Activated CD8-positive, alpha-beta memory T cell treated with anti-CD3 and anti-CD28 coated beads, Interleukin-2, amount 50 U/mL, for 24 hours (primary cell): ENCODE results near the gene KCNG2.

ENCODE experiments used
- DNase-seq: peaks from one replicate; pipeline ENCODE4 v3.0.0-alpha.2; 2020; ENCODE audit errors: extremely low read depth

Gene KCNG2

DNA sequence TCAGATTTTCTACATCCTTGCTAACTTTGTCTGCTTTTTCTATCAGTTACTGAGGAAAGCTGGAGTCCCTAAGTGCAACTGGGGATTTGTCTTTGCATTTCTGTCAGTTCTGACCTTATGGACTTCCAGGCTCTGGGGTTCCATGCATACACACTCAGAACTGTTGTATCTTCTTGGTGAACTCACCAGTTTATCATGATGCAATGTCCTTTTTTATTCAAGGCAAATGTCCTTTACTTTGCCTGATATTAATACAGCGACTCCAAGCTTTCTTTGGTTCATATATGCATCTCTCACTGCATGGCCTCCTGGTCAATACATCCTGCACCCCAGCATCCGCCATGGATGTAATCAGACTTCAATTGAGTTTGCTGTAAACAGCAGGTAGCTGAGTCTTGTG lies 109.0 kb downstream of the KCNG2 start:
- no peak for DNase-seq

DNA sequence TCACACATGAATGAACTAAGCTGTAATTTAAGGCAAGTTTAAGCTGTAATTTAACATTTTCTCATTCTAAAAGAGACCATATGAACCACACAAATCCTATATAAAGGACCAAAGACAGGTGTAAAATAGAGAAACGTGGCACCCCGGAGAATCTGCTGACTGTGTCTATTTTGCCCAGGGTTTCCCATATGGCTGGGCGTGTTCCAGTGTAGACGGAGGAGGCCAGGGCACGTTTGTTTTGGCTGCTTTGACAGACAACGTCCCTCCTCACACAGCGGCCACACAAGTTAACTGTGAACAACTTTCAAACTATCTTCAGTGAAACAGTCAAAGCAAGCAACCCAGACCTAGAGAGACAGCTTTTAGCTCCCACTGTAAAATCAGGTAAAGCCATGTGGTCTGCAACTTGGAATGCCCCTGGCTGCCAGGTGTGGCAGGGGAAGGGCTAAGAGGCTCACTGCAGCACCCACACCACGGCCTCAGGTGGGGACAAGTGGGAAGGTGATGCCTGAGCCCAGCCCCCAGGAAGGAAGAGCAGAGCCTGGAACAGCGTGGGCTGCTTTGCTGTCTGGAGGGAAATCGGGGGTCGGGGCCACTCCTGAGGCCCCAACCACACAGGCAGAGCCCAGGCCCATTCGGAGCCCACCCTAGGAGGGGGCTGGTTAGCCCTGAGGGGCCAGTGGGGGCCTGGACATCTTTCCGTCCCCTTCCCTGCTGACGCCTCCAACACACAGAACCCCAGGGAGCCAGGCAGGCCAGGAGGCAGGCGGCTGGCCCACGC lies 113.0 kb downstream of the KCNG2 start:
- DNase-seq, result no peak

DNA sequence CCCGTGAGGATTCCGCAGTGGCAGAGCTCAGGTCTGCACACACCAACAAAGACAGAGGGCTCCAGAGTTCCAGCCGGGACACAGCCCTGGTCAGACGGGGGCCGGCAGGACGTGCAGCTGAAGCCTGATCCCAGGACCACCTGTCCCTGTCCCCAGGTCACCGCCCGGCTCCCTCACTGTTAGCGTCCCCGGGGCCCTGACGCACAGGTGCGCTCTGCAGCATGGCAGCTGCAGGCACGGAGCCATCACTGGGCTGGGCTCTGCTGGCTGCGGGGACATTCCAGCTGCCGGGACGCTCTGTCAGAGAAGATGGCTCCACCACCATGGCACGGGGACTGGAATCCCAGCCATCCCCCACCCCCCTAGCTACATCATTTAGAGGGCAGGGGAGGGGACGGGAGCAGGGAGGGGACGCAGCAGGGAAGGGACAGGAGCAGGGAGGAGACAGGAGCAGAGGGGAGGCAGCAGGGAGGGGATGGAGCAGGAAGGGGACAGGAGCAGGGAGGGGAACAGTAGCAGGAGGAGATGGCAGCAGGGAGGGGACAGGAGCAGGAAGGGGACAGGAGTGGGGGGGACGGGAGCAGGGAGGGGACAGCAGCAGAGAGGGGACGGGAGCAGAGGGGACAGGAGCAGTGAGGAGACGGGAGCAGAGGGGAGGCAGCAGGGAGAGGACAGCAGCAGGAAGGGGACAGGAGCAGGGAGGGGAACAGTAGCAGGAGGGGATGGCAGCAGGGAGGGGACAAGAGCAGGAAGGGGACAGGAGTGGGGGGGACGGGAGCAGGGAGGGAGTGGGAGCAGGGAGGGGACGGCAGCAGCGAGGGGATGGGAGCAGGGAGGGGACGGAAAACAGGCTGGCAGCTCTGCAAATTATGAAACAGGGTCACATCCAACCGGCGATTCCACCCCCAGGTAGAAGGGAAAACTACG lies 113.9 kb downstream of the KCNG2 start:
- DNase-seq, result no peak

DNA sequence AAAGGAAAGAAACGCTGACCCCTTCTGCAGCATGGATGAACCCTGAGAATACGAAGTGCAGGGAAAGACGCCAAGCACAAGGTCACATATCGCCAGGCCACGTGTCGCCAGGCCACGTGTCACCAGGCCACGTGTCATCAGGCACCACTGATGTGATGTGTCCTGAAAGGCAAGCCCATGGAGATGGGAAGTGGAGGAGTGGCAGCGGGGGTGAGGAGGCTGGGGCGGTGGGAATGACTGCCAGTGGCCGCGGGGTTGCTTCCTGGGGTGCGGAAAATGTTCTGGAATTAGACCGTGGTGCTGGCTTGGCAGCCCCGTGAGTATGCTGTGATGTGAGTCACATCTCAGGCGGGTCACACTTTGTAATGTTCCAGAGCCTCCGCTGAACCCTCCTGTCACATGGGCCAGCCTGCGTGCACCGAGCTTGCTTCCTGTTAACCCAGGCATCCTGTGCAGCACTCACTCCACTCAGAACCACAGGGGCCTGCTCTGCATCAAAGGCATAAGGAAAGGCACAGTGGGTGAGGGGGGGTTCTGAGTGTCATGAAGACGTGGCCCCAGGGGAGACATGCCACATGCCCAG lies 114.8 kb downstream of the KCNG2 start:
- no peak for DNase-seq

DNA sequence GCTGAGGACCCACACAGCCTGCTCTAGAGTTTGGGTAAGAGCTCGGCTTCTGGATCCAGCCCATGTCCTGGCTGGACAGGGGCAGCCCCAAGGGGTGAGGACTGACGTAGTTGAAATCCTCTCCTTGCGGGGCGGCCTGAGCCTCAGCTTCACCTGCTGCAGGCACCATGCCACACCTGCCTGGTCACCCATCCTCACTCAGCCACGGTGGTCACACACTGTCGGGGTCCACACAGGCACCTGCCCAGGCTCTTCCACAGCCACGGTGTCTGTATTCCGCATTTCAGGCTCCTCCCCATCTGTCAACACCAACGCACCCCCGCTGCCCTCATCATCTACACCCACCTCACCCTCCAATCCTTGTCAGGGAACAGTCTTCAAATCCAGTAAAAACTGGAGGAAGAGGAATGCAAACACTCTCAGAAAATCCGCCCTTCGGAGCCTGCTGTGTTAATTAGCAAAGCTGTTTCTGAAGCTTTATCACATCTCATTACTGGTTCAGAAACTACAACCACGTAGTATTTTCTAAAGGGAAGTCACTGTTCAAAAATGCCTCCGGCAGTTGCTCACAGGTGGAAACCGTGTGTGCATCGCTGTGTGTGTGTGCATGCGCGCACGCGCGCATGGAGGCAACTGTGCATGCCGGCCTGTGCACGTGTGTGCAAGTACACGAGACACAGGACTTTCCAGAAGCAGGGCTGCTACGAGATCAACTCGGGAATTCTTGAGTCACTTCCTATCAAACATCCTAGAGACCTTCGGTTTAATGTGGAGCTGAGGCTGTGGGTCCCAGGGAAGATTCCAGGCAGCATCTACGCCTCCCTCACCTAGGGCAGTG lies 115.5 kb downstream of the KCNG2 start:
- DNase-seq, result no peak

DNA sequence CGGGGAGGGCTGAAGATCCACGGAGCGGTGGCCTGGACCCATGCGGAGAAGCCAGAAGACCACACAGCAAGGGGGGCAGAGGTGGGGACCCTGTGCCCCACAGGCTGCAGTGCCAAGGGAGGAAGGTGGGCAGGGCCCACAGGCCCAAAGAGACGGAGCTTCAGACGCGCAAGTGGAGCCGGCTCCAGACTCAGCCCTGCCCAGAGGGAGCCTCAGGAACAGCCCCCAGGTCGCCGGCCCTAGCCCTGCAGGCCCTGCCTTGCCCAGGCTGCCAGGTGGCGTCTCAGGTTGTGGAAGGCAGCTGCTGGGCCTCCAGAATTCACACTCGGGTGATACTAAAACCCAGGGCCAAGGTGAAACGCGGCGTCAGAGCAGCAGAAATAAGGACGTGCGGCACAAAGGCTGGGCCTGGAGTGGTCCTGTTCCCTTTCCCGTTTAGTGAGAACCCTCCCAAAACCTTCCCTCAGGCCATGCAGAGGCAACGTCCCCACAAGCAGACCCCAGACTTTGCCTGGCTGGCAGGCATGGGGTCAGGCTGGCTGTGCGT lies 116.9 kb downstream of the KCNG2 start:
- no peak for DNase-seq

GRCh38 chr18:79915161-79916127 lies 117.7 kb downstream of the KCNG2 start:
- no peak for DNase-seq

- DNase-seq, result no peak
These were observed 118.4 kb downstream of the KCNG2 start for GRCh38 chr18:79916128-79916494.

GRCh38 chr18:79916546-79917168 lies 118.9 kb downstream of the KCNG2 start:
- no peak for DNase-seq

- no peak for DNase-seq
These were observed 119.6 kb downstream of the KCNG2 start for GRCh38 chr18:79917169-79917852.

- DNase-seq, result no peak
These were observed 120.3 kb downstream of the KCNG2 start for GRCh38 chr18:79917853-79918614.

- no peak for DNase-seq
These were observed 120.9 kb downstream of the KCNG2 start for GRCh38 chr18:79918615-79919011.

- DNase-seq, result no peak
These were observed 121.4 kb downstream of the KCNG2 start for GRCh38 chr18:79919089-79919488.

- no peak for DNase-seq
These were observed 124.5 kb downstream of the KCNG2 start for GRCh38 chr18:79921984-79922965.

GRCh38 chr18:79922971-79923411 lies 125.3 kb downstream of the KCNG2 start:
- no peak for DNase-seq

GRCh38 chr18:79923896-79924585 lies 126.3 kb downstream of the KCNG2 start:
- DNase-seq, result no peak
